NCI-H446 treated with DMSO at 0.1 percent for 48 hours (cell line): ENCODE data around the gene MRPL33.
A peak's percentile ranks its signal among the peaks of the same experiment; 100 is the strongest.

Source experiments
- DNase-seq: peaks from one replicate; lab custom pipeline; 2025; lab: John Stamatoyannopoulos, UW

The MRPL33 gene

GRCh38 chr2:27771548-27772335, at the start of gene MRPL33:
MRPL33 (plus strand) TSS chr2:27771719; CDS start chr2:27771778, 59 bp downstream.
- peak; percentile 72 for DNase-seq

GRCh38 chr2:27721884-27722485, 49.5 kb upstream of the MRPL33 start:
- DNase-seq, result no peak

GRCh38 chr2:27723372-27724144, 48.0 kb upstream of the MRPL33 start:
- no peak for DNase-seq

DNA sequence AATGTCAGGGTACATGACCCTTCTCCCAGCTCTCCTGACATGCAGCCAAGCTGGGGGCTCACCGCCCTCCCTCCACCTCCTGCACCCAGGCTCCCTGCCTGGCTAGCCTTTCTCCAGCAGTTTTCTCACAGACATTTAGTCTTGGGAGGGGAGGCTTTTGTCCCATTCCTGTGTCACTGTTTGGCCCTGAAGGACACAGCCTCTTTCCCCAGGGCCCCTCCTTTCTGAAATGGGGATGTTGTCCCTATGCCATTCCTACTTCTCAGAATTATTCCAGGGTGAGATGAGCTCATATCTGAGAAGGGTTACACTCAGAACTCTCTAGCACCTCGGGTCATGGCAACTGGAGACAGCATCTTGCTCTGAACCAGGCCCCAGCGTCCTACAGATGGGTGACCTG, 47.3 kb upstream of the MRPL33 start:
- DNase-seq, result no peak

DNA sequence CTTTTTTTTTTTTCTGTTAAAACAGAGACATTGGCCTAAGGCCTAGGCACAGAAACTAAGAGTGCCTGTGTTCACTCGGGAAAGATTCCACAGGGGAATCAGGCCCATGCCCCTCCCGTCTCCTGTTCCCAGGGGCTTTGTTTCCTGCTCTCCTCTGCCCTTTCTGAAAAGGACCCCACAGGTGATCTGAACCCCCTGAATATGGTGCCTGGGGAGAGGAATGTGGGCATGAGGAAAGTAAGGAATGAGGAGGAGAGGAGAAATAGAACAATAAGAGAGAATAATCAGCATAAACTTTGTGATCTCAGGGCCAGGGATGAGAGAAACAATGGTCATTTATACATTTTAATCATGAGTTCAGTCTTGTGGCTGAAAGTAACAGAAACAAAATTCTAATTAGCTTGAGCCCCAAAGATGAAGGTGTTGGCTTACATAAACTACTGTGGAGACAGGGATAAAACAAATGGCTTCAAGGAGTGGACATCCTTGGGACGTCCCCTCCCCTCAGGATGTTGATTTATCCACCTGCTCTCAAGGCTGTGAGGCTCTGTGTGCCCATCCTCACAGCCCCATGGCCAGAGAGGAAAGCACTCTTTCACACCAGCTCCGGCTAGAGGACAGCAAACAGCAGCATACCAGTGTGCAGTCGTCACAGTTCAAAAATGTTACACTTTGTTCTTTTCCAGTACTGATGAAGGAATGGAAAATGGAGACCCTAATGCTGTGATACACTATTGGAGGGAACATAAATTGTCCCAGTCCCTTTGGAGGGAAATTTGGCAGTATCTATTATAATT, 46.4 kb upstream of the MRPL33 start:
- DNase-seq, result no peak

DNA sequence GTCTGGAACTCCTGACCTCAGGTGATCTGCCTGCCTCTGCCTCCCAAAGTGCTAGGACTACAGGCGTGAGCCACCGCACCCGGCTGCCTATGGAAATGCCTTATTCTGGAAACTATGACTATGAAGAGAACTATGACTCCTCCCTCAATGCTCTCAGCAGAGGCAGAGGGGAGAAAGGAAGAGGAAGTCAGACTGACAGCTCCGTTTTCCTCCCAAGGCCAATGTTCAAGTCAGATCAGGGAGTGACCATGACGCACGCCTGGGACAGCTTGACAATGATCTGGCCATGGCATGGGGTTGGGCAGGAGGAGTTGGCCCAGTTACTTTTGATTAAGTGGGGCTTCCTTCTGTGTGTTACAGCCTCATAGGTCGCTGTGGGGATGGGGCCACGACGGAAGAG, 44.3 kb upstream of the MRPL33 start:
- DNase-seq, result no peak

DNA sequence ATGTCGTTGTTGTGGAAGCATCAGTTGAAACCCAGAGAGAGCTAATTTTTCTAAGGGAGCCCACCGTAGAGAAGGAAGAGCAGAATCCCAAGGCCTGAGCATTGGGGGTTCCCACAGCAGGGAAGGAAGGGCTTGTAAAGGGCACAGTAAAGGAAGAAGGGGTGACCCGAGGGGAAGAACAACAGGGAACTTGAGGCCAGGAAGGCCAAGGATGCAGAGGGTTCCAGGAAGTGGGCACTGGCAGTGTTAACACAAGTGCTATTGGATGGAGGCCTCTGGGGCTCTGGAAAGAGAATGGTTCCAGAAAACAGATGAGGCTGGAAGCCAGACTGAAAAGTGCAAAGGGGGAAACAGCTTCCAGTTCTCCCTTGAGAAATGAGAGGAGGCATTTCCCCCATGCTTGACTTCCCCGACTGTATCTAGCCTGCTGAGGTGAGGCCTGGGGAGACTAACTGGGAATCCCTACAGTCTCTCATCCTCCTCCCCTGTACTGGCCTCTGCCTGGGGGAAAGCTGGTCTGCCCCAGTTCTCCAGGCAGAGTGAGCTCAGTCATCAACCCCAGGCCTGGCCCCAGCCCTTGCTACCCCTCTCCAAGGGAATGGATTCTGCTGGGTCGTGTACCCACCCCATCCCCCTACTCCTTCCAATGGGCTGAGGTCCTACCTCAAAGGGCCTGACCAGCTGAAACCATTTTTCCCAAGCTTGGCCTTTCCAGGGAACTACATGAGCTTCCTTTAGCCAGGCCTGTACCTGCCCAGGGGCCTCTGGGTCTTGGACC, 43.2 kb upstream of the MRPL33 start:
- DNase-seq, result no peak

GRCh38 chr2:27729198-27729597, 42.3 kb upstream of the MRPL33 start:
- no peak for DNase-seq

DNA sequence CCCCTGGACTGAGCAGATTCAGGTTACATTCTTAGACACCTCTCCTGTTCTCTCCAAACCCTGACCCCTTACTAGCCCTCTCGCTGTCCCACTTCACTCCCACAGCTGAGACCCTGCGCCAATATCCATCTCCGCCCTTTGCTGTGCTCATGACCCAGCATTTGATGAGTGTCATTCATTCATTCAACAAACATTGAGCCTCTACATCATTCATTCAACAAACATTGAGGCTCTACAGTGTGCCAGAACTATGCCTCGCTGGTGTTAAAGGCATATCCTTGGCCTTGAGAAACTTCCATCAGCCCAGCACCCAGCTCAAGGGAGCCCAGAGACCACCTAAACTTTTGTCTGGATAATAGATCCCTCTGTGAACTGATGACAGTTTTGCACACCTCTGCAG, 41.9 kb upstream of the MRPL33 start:
- DNase-seq, result no peak

DNA sequence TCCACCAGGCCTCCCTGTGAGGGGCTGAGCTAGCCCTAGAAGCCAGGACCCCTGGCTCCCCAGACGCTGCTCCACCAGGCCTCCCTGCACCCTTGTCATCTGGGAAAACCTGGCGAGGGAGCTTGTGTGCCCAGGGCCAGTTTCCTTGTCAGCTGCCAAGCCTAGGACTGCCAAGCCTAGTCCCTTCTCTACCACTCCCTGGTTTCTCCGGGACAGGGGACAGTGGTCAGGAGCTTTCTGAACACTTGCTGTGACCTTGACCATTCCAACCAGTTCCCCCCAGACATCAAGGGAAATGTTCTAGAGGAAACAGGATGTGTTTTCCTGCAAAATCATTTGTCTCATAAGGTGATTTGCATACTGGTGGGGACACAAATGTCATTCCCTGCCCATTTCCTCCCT, 41.3 kb upstream of the MRPL33 start:
- DNase-seq, result no peak

- no peak for DNase-seq
Observed at GRCh38 chr2:27730980-27731691, 40.4 kb upstream of the MRPL33 start.

DNA sequence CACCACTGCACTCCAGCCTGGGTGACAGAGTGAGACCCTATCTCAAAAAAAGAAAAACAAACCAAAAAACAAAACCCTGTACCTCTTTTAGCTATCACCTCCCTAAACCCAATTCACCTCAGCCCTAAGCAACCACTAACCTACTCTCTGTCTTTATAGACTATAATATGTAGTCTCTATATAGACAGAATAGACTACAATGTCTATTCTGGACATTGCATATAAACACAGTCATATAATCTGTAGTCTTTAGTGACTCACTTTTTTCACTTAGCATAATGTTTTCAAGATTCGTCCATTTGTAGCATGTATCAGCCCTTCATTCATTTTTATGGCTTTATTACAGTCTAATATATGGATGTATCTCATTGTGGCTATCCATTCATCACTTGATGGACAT, 37.2 kb upstream of the MRPL33 start:
- no peak for DNase-seq

DNA sequence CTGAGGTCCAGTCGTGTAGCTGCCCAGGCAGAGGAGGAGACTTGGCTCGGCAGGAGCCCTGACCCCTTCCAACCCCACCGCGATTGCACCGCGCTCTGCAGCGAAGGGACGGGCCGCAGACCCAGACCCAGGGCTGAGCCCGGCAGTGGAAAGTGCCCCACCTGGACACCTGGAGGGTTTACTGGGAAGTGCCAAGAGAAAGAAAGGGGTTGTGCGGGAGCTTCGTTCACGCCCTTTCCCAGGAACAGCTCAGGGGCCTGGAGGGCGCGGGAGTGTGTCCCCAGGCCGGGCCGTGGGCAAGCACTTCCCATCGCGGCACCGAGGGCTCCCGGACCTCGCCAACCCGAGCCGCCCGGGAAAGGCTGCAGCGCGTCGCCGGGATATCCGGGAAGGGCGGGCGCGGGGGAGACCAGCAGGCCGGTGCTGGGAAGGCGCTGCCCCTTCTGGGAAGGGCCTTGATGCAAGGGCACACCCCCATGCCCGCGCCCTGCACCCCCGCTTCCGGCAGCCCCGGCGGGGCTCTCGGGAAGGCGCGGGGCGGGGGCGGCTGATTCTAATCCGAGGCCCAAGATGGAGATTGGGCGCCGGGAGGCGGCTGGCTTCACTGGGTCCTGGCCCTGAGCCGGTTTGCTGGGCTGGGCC, 36.1 kb upstream of the MRPL33 start:
- no peak for DNase-seq

GRCh38 chr2:27736031-27736889, 35.3 kb upstream of the MRPL33 start:
- no peak for DNase-seq

DNA sequence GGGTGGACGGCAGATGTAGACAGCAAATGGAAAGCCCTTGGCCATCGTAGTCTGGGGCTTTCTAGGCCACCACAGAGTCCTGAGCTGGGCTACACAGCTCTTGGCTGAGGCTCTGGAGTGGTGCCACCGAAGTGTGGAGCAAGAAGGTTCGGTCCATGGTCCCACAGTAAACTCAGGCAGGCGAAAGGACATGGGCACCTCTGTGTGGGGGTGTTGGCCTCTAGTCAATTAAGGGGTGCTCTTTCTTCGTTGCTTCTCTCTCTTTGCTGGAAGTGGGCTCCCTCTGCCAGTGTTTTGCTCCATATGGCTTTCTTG, 34.7 kb upstream of the MRPL33 start:
- no peak for DNase-seq

- no peak for DNase-seq
Observed at GRCh38 chr2:27737676-27738348, 33.7 kb upstream of the MRPL33 start.

DNA sequence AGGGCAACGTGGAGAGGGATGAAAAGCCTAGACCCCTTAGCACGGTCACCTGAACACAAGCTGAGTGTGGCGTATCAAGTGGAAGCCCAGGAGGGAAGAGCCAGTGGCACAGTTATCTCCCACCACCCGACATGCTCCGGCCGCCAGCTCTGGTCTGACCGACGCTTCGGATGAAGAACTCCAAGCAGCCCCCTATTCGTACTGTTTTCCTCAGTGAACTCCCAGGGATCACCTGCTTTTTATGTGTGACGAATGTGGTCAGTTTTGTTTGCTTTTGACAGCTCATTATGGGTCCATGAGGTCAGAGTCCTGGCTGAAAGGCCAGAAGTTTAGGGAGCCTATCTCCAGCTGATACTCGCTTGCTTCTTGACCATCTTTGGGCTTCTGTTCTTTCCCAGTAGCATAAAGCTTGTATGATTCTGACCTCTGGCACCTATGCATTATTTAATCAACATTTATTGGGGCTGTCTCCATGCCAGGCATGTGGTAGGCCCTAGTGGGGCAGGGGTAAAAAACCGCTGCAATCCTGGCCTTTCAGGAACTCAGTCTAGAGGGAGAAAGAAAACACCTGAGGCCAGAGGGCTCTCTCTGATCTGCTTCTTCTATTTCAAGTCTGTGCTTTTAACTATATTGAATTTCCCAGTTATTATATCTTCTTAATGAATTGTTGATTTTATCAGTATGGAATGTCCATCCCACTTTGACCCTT, 33.0 kb upstream of the MRPL33 start:
- no peak for DNase-seq

- DNase-seq, result no peak
Observed at GRCh38 chr2:27739058-27739373, 32.5 kb upstream of the MRPL33 start.
